Endodermal cell (in vitro differentiated cells): ENCODE data around the gene CLEC11A. TPM values are rescaled to one million over a fixed set of nuclear protein-coding genes. Genes with fewer than 3 reads are reported as not detected.
A peak's percentile ranks its signal among the peaks of the same experiment; 100 is the strongest.

Source experiments
- DNase-seq: peaks from one replicate; pipeline ENCODE4 v3.0.0-alpha.2; 2017
- H3K27ac ChIP-seq: 2 replicates; pipeline ENCODE4 v1.5.1; 2013; ENCODE audit warnings: mild to moderate bottlenecking, low read depth, low read length, moderate library complexity
- H3K27me3 ChIP-seq: 2 replicates; pipeline ENCODE4 v1.6.1; 2013; ENCODE audit warnings: mild to moderate bottlenecking, low read length, moderate library complexity; ENCODE audit not compliant: insufficient read depth, control insufficient read depth, poor library complexity, severe bottlenecking
- H3K36me3 ChIP-seq: 2 replicates; pipeline ENCODE4 v1.7.0; 2013; ENCODE audit warnings: mild to moderate bottlenecking, low read length, moderate library complexity; ENCODE audit not compliant: control insufficient read depth, insufficient read depth
- H3K4me1 ChIP-seq: one replicate; pipeline ENCODE4 v1.7.0; 2013; ENCODE audit warnings: low read length; ENCODE audit not compliant: control insufficient read depth, insufficient read depth
- H3K4me3 ChIP-seq: 2 replicates; pipeline ENCODE4 v1.5.1; 2013; ENCODE audit warnings: mild to moderate bottlenecking, low read length, moderate library complexity
- H3K9ac ChIP-seq: 2 replicates; pipeline ENCODE4 v1.6.1; 2013; ENCODE audit warnings: mild to moderate bottlenecking, low read length, moderate library complexity; ENCODE audit not compliant: poor library complexity, severe bottlenecking; ENCODE audit errors: extremely low read depth
- H3K9me3 ChIP-seq: 2 replicates; pipeline ENCODE4 v1.6.1; 2013; ENCODE audit warnings: mild to moderate bottlenecking, low read length, moderate library complexity; ENCODE audit not compliant: control insufficient read depth
- H3K27ac Mint-ChIP-seq: 2 replicates; pipeline ENCODE4 v1.8.0; 2020; ENCODE audit warnings: mixed read lengths
- H3K27me3 Mint-ChIP-seq: 2 replicates; pipeline ENCODE4 v1.8.0; 2021; ENCODE audit warnings: mild to moderate bottlenecking, mixed read lengths; ENCODE audit not compliant: insufficient read depth
- H3K36me3 Mint-ChIP-seq: 2 replicates; pipeline ENCODE4 v1.8.0; 2020; ENCODE audit warnings: low read depth, mixed read lengths
- H3K4me1 Mint-ChIP-seq: 2 replicates; pipeline ENCODE4 v1.8.0; 2020; ENCODE audit warnings: mixed read lengths
- H3K4me3 Mint-ChIP-seq: 2 replicates; pipeline ENCODE4 v1.8.0; 2020; ENCODE audit warnings: mild to moderate bottlenecking, moderate library complexity, mixed read lengths
- H3K9me3 Mint-ChIP-seq: 2 replicates; pipeline ENCODE4 v1.8.0; 2020; ENCODE audit warnings: mild to moderate bottlenecking, mixed read lengths
- WGBS, 2 experiments: methylation state at CpG; one replicate each; pipeline versions ENCODE4 v1.1.5 to v1.1.7; 2013; ENCODE audit warnings: missing lambda C conversion rate in 2 of 2, mixed read lengths in 1 of 2; ENCODE audit not compliant: insufficient coverage in 1 of 2, insufficient read length in 1 of 2; 5-methylcytosine and 5-hydroxymethylcytosine counted together
- total RNA-seq, 2 donors: library from RNA; stranded (reverse); fragmentation: NEBNext Ultra II Directional in 1 of 2; extraction: Animal tissue kit (Norgen Biotek cat#: 25700) in 1 of 2; gene quantifications; 2 replicates in 1 of 2; 3 replicates in 1 of 2; pipeline ENCODE4 v1.2.1, GENCODE V29; 2021
- TF ChIP-seq, protein P1 (sequence below): fragments of 200-600 bp; sonication (generic); conservative IDR thresholded peaks from 2 replicates; pipeline ENCODE4 v1.5.0; 2021; ENCODE audit warnings: antibody characterized with exemption, mild to moderate bottlenecking

The CLEC11A gene
- total RNA-seq, 2 donors from 2014 or later: 4.0 to 6.2 TPM

DNA sequence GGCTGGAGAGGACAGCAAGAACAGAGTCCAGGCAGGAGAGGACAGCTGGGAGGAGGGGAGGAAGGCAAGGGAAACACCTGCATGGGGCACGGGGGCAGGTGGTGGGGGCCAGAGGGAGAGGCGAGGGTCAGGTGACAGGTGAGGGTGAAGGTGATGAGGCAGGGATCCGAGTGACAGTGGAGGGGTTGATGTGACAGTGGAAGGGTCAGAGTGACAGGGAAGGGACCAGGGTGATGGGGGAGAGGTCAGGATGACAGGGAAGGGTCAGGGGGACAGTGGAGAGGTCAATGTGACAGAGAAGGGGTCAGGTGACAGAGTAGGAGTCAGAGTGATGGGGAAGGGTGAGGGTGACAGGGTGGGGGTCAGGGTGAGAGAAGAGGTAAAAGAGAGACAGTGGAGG is 44.8 kb upstream of the CLEC11A start:
- Histone ChIP-seq H3K36me3 (no peaks in the 10 kb centered on the region), H3K4me3 (no peak overlapping the region), H3K27me3 (peaks cover 20% of the 10 kb centered on the region), H3K27ac (no peak overlapping the region), H3K4me1 (no peaks in the 10 kb centered on the region), H3K9ac (no peak overlapping the region), H3K9me3 (peaks cover 8% of the 10 kb centered on the region)
- Mint-ChIP-seq H3K27me3 (peaks cover 81% of the 10 kb centered on the region), H3K36me3 (no peaks in the 10 kb centered on the region), H3K4me3 (no peak overlapping the region), H3K4me1 (no peaks in the 10 kb centered on the region), H3K9me3 (peaks cover 8% of the 10 kb centered on the region), H3K27ac (no peak overlapping the region)
- no peak for DNase-seq
- 52 to 56% methylated on average over 3 of the region's 3 CpGs for WGBS, 2 experiments
- TF ChIP-seq, protein P1, sequence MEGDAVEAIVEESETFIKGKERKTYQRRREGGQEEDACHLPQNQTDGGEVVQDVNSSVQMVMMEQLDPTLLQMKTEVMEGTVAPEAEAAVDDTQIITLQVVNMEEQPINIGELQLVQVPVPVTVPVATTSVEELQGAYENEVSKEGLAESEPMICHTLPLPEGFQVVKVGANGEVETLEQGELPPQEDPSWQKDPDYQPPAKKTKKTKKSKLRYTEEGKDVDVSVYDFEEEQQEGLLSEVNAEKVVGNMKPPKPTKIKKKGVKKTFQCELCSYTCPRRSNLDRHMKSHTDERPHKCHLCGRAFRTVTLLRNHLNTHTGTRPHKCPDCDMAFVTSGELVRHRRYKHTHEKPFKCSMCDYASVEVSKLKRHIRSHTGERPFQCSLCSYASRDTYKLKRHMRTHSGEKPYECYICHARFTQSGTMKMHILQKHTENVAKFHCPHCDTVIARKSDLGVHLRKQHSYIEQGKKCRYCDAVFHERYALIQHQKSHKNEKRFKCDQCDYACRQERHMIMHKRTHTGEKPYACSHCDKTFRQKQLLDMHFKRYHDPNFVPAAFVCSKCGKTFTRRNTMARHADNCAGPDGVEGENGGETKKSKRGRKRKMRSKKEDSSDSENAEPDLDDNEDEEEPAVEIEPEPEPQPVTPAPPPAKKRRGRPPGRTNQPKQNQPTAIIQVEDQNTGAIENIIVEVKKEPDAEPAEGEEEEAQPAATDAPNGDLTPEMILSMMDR: no peak

DNA sequence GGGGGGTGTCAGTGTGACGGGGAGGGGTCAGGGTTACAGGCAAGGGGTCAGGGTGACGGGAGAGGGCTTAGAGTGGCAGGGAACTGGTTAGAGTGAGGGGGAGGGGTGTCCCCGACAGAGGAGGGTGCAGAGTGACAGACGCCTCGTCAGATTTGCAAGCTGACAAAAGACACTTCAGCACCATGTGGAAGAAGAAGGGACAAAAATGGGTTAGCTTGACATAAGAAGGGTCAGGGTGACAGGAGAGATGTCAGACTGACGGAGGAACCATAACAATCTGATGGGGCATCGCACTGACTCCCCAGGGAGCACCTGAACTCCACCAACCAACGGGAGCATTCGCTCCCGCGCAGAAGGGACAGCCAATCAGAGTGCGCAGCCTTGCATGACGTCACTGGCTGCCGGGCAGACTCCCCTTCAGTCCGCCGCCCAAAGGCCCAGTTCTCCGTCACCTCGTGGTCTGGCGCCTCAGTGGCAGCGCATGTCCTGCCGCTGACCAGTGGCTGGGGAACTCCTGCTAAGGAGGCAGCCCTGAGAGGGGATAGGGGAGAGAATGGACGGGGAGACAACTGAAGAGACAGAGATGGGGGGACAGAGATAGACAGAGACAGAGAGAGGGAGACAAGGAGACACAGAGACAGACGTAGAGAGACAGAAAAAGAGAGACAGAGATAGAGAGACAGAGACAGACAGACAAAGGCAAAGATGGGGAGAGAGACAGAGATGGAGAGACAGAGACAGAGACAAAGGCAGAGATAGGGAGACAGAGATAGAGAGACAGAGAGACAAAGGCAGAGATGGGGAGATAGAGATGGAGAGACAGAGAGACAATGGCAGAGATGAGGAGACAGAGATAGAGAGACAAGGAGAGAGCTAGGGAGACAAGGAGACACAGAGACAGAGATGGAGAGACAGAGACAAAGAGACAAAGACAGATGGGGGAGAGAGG is 43.7 kb upstream of the CLEC11A start:
- Mint-ChIP-seq H3K27ac (no peak overlapping the region), H3K27me3 (peaks cover 82% of the 10 kb centered on the region), H3K4me3 (no peak overlapping the region), H3K9me3 (peaks cover 8% of the 10 kb centered on the region), H3K36me3 (no peaks in the 10 kb centered on the region), H3K4me1 (no peaks in the 10 kb centered on the region)
- no peak overlapping the region for H3K4me3 ChIP-seq
- no peak overlapping the region for H3K9ac ChIP-seq
- DNase-seq: peak; percentile 92
- no peak overlapping the region for H3K27ac ChIP-seq
- peaks cover 27% of the 10 kb centered on the region for H3K27me3 ChIP-seq
- peaks cover 8% of the 10 kb centered on the region for H3K9me3 ChIP-seq
- TF ChIP-seq, protein P1: no peak
- no peaks in the 10 kb centered on the region for H3K36me3 ChIP-seq
- 45 to 53% methylated on average over 17 to 23 of the region's 23 CpGs for WGBS, 2 experiments
- no peaks in the 10 kb centered on the region for H3K4me1 ChIP-seq

DNA sequence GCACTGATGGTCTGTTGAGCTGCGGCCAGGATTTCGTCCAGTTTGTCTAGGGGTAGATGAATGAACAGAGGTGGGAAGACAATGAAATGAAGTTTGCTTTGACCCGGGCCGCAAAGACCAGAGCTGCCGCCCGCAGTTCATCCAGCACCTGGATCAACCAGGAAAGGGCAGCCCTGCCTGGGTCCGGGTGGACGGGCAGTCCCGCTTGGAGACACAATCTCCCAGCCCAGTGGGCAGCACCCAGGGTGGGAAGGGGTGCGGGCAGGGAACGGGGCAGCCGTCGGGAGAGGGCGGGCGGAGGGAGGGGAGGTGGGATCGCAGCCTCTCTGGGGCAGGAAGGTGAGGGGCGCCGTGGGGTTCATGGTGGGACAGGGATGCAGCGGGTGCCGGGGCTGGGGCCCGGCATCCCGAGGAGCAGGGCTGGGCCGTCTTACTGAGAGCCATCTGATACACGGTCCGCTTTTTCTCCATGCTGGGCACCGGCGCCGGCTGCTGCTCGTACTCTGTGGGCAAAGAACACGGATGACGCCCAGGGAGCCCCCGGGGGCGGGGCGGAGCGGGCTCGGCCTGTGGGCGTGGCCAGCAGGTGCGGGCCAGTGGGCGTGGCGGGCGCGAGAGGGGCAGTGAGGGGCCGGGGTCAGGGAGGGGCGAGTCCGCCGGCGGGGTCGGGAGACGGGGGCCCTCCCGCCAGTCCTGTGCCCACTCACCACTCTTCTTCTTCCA is 36.7 kb upstream of the CLEC11A start:
- Mint-ChIP-seq H3K9me3 (no peaks in the 10 kb centered on the region), H3K27me3 (peaks cover 99% of the 10 kb centered on the region), H3K4me1 (no peaks in the 10 kb centered on the region), H3K4me3 (no peak overlapping the region), H3K36me3 (no peaks in the 10 kb centered on the region), H3K27ac (no peak overlapping the region)
- 48 to 81% methylated on average over 20 to 45 of the region's 50 CpGs for WGBS, 2 experiments
- H3K27me3 ChIP-seq: peaks cover 62% of the 10 kb centered on the region
- H3K4me1 ChIP-seq: no peaks in the 10 kb centered on the region
- TF ChIP-seq, protein P1: no peak
- no peaks in the 10 kb centered on the region for H3K9me3 ChIP-seq
- H3K4me3 ChIP-seq: no peak overlapping the region
- no peak overlapping the region for H3K9ac ChIP-seq
- no peaks in the 10 kb centered on the region for H3K36me3 ChIP-seq
- no peak overlapping the region for H3K27ac ChIP-seq
- DNase-seq: peak; percentile 63
